Ishikawa (cell line): Measurements from ENCODE around the gene SSMEM1.

Source experiments
- CEBPB ChIP-seq: IDR thresholded peaks from 2 replicates; pipeline ENCODE4 v1.6.1; 2012
- EGR1 ChIP-seq: IDR thresholded peaks from 2 replicates; pipeline ENCODE4 v1.6.1; 2012
- EP300 ChIP-seq: IDR thresholded peaks from 2 replicates; pipeline ENCODE4 v1.6.1; 2012; ENCODE audit warnings: borderline replicate concordance
- FOXM1 ChIP-seq: IDR thresholded peaks from 2 replicates; pipeline ENCODE4 v1.6.1; 2012; ENCODE audit warnings: low read depth, borderline replicate concordance
- NFIC ChIP-seq: IDR thresholded peaks from 2 replicates; pipeline ENCODE4 v1.6.1; 2012
- RAD21 ChIP-seq: IDR thresholded peaks from 2 replicates; pipeline ENCODE4 v1.6.1; 2012; ENCODE audit warnings: low read depth
- TEAD4 ChIP-seq: IDR thresholded peaks from 2 replicates; pipeline ENCODE4 v1.6.1; 2012
- TF ChIP-seq, protein P1 (sequence below): IDR thresholded peaks from 2 replicates; pipeline ENCODE4 v1.6.1; 2012
- TF ChIP-seq, protein P2 (sequence below): IDR thresholded peaks from 2 replicates; pipeline ENCODE4 v1.6.1; 2012; ENCODE audit warnings: low read depth, mild to moderate bottlenecking

DNA sequence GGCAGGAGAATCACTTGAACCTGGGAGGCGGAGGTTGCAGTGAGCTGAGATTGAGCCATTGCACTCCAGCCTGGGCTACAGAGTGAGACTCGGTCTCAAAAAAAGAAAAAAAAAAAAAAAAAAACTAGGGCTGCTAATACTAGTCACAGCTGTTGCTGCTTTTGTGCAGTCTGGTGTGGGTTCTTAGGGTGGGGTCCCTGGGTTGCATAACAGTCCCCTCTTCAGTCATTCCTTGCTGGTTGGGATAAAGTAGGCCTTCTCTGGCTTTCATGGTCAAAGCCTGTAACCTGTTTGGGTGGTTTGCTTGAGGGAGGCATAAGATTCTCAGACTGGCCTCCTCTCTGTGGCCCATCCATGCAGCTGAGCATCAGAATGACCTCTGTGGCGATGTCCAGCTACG is 14.1 kb downstream of the SSMEM1 start:
- TF ChIP-seq RAD21, result no peak
- TF ChIP-seq TEAD4, result no peak
- TF ChIP-seq, protein P1, sequence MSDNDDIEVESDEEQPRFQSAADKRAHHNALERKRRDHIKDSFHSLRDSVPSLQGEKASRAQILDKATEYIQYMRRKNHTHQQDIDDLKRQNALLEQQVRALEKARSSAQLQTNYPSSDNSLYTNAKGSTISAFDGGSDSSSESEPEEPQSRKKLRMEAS, result no peak
- no peak for TF ChIP-seq CEBPB
- TF ChIP-seq EP300, result no peak
- TF ChIP-seq, protein P2, sequence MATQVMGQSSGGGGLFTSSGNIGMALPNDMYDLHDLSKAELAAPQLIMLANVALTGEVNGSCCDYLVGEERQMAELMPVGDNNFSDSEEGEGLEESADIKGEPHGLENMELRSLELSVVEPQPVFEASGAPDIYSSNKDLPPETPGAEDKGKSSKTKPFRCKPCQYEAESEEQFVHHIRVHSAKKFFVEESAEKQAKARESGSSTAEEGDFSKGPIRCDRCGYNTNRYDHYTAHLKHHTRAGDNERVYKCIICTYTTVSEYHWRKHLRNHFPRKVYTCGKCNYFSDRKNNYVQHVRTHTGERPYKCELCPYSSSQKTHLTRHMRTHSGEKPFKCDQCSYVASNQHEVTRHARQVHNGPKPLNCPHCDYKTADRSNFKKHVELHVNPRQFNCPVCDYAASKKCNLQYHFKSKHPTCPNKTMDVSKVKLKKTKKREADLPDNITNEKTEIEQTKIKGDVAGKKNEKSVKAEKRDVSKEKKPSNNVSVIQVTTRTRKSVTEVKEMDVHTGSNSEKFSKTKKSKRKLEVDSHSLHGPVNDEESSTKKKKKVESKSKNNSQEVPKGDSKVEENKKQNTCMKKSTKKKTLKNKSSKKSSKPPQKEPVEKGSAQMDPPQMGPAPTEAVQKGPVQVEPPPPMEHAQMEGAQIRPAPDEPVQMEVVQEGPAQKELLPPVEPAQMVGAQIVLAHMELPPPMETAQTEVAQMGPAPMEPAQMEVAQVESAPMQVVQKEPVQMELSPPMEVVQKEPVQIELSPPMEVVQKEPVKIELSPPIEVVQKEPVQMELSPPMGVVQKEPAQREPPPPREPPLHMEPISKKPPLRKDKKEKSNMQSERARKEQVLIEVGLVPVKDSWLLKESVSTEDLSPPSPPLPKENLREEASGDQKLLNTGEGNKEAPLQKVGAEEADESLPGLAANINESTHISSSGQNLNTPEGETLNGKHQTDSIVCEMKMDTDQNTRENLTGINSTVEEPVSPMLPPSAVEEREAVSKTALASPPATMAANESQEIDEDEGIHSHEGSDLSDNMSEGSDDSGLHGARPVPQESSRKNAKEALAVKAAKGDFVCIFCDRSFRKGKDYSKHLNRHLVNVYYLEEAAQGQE, result no peak
- TF ChIP-seq NFIC, result no peak
- no peak for TF ChIP-seq EGR1
- TF ChIP-seq FOXM1, result no peak
